Measurements from ENCODE around the gene TLE6.
"Not testable (repeated sequence)": the region's sequence is repeated elsewhere in the genome, so short reads cannot be mapped to it uniquely, and the experiment has no call there.

The TLE6 gene

GRCh38 chr19:2984215-2984528 is 6.8 kb downstream of the TLE6 start:
- TF ChIP-seq CTCF (IDR thresholded peaks at IDR 0.05; ENCODE audit: insufficient read depth, low read length, missing control alignments), result no peak
- peak overlapping the region; percentile 53 for H3K4me3 ChIP-seq (ENCODE audit: low read depth, low read length)
- no peak for DNase-seq (ENCODE audit: low read depth, low spot score)
- CTCF ChIA-PET, result no interaction called here
- POLR2A ChIA-PET, result no interaction called here

DNA sequence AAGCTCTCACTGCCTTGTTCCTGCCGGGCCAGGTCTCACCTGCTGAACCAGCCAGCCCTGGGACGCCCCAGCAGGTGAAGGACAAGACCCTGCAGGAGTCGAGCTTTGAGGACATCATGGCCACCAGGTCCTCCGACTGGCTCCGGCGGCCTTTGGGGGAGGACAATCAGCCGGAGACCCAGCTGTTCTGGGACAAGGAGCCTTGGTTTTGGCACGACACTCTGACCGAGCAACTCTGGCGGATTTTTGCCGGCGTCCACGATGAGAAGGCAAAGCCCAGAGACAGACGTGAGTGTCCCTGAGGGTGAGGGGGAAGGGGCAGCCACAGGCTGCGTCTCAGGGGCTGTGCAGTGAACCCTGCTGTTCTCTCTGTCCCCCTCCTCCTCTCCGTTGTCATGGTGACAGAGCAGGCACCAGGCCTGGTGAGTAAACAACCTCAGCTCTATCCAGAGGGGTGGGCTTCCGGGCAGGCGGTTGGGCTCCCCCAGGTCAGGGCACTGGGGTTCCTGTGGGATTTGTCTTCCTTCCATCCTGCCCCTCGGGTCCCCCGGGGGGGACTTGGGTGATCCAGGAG is 9.7 kb downstream of the TLE6 start:
- H3K4me3 ChIP-seq (ENCODE audit: low read depth, low read length), result no peak overlapping the region
- no peak for DNase-seq (ENCODE audit: low read depth, low spot score)
- TF ChIP-seq CTCF (IDR thresholded peaks at IDR 0.05; ENCODE audit: insufficient read depth, low read length, missing control alignments), result no peak
- CTCF ChIA-PET, result interaction anchor here (1.5 kb wide), 1 partner anchor 177 kb away, joined by 3 read pairs; no protein-coding TSS in a partner anchor
- POLR2A ChIA-PET, result no interaction called here

DNA sequence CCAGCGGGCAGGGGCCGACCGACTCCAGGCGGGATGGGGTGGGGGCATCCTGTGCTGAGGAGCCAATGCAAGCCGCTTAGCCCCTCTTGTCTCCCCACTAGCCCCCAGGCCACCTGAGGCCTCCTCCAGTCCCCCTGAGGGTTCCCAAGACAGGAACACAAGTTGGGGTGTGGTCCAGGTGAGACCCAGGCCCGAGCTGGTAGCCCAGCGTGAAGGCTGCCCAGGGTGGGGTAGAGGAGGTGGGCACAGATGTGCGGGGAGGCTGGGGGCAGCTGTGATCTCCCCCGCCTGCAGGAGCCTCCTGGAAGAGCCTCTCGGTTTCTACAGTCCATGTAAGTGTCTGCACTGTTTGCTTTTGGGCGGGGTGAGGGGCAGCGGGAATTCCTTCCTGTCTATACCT is 10.4 kb downstream of the TLE6 start:
- no peak overlapping the region for H3K4me3 ChIP-seq (ENCODE audit: low read depth, low read length)
- no peak for TF ChIP-seq CTCF (IDR thresholded peaks at IDR 0.05; ENCODE audit: insufficient read depth, low read length, missing control alignments)
- no peak for DNase-seq (ENCODE audit: low read depth, low spot score)
- ChIA-PET CTCF (no interaction called here), POLR2A (no interaction called here)

DNA sequence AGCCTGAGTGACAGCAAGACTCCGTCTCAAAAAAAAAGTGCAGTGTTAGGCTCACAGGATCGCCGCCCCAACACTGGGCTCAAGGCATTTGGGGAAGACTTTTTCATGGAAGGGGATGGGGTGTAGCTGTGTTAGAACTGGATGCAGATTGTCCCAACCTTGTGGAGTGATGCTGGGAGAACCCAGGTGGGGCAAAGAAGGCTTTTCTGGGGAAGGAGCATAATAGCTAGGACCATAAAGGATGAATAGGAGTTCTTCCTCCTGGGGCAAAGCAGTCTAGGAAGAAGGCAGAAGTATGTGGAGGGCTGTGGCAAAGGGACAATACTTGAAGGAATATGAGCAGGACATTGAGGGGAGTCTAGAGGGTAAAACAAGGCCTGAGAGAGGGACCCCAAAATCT is 11.2 kb downstream of the TLE6 start:
- POLR2A ChIA-PET, result no interaction called here
- TF ChIP-seq CTCF (IDR thresholded peaks at IDR 0.05; ENCODE audit: insufficient read depth, low read length, missing control alignments), result no peak
- CTCF ChIA-PET, result no interaction called here
- DNase-seq (ENCODE audit: low read depth, low spot score), result no peak
- H3K4me3 ChIP-seq (ENCODE audit: low read depth, low read length), result no peak overlapping the region

GRCh38 chr19:2989236-2989946 is 12.0 kb downstream of the TLE6 start:
- CTCF ChIA-PET, result no interaction called here
- no peak for DNase-seq (ENCODE audit: low read depth, low spot score)
- POLR2A ChIA-PET, result no interaction called here
- H3K4me3 ChIP-seq (ENCODE audit: low read depth, low read length), result no peak overlapping the region
- TF ChIP-seq CTCF (IDR thresholded peaks at IDR 0.05; ENCODE audit: insufficient read depth, low read length, missing control alignments), result no peak

GRCh38 chr19:2992333-2992732 is 15.0 kb downstream of the TLE6 start:
- POLR2A ChIA-PET; H3K4me3 ChIP-seq (ENCODE audit: low read depth, low read length); CTCF ChIA-PET; DNase-seq (ENCODE audit: low read depth, low spot score): not testable (repeated sequence)

GRCh38 chr19:2992958-2993357 is 15.6 kb downstream of the TLE6 start:
- ChIA-PET CTCF (no interaction called here), POLR2A (no interaction called here)
- no peak for TF ChIP-seq CTCF (IDR thresholded peaks at IDR 0.05; ENCODE audit: insufficient read depth, low read length, missing control alignments)
- H3K4me3 ChIP-seq (ENCODE audit: low read depth, low read length), result no peak overlapping the region
- no peak for DNase-seq (ENCODE audit: low read depth, low spot score)

All from AG04449 (cell line).